Uterus (tissue), 2 donors: ENCODE measurements around the gene CENPX.

Experiments
- CTCF ChIP-seq, 4 experiments: fragments of 200-600 bp in 2 of 4; fragments of 450-650 bp in 2 of 4; sonication (generic) in 2 of 4; IDR thresholded peaks; one replicate each; pipeline ENCODE4 v1.5.1; 2016 to 2019; ENCODE audit warnings: antibody characterized with exemption in 4 of 4, mild to moderate bottlenecking in 2 of 4, moderate library complexity in 1 of 4
- POLR2A ChIP-seq, 2 donors: fragments of 450-650 bp; IDR thresholded peaks; one replicate each; pipeline ENCODE4 v1.6.1; 2016; ENCODE audit warnings: antibody characterized with exemption in 2 of 2, mild to moderate bottlenecking in 1 of 2, moderate library complexity in 1 of 2

- TF ChIP-seq CTCF (IDR thresholded peaks at IDR 0.05) = no peak
- no peak for TF ChIP-seq POLR2A (IDR thresholded peaks at IDR 0.05)
Observed at GRCh38 chr17:82049521-82049971, 26.9 kb upstream of the CENPX start.
